NCI-H1436 treated with DMSO at 0.1 percent for 48 hours (cell line): ENCODE results near the gene NTPCR.

ENCODE experiments used
- DNase-seq: peaks from one replicate; lab custom pipeline; 2025; lab: John Stamatoyannopoulos, UW

The NTPCR gene

DNA sequence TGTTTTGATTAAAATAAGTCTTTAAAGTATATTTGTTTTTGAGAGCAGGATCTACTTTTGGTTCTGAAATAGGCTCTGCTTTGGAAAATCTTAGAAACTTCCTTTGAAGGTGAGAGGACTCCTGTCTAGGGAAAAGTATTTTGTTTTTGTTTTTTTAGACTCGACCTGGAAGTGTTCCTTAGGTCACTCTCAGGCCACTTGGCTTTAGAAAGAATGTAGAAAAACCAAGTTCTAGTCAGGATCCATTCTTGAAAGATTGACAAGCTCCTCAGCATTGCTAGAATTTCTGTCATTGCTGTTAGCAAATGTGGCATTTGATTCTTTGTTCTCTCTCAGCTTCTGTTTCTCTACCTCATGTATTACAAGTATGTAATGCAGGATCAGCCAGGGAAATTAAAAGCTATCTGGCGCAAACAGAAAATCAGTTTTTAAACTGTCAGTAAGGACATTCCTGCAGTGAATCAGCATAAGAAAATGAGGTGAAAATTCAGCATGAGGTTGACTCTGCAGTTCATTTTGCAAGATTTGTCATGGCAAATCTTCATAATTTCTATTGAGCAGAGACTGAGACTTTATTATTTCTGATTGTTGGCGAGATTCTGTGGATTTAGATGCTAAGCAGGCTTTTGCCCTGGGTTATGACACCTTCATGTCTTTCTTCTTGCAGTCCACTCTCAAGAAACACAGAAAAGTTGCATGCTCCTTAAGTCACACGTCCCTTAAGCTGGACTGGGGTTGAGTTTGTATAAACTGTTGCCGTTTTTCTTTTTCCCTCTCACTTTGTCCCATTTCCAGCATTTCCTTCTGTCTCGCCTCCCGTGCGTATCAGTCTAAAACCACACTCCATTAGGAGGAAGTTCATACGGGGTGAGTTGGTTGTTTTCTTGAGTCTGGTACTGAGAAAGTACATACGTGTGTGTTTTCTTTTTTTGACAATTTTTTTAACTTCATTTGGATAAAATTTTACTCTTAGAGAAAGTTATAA, 12.6 kb downstream of the NTPCR start:
- DNase-seq: no peak

DNA sequence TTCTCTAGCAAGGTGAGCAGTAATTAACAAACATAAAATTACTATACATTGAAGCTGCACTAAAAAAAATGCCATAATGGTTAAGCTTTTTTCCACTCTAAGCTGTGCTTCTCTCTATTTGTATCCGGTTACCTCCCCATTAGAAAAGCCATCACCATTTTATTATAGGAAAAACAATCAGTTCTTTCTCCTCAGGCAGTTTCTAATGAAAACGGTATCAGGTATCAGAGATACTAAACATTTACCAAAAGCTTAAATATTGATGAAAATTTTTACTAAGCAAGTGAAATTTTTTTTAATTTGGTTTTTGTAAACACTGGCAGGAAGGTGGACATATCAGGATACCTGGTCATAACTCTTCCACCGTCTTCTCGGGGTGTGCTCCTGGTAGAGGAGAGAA, 14.2 kb downstream of the NTPCR start:
- no peak for DNase-seq

GRCh38 chr1:232965124-232965911, 14.9 kb downstream of the NTPCR start:
- DNase-seq: no peak

GRCh38 chr1:232965912-232966217, 15.5 kb downstream of the NTPCR start:
- no peak for DNase-seq

GRCh38 chr1:232966663-232967062, 16.3 kb downstream of the NTPCR start:
- DNase-seq: no peak

- no peak for DNase-seq
Measured at GRCh38 chr1:232968391-232968790, 18.0 kb downstream of the NTPCR start.

- DNase-seq: no peak
Measured at GRCh38 chr1:232968965-232969364, 18.6 kb downstream of the NTPCR start.

GRCh38 chr1:232969799-232970198, 19.4 kb downstream of the NTPCR start:
- no peak for DNase-seq

GRCh38 chr1:232970508-232970907, 20.1 kb downstream of the NTPCR start:
- no peak for DNase-seq

- DNase-seq: no peak
Measured at GRCh38 chr1:232973652-232974611, 23.5 kb downstream of the NTPCR start.

GRCh38 chr1:232974971-232975370, 24.6 kb downstream of the NTPCR start:
- DNase-seq: no peak

- no peak for DNase-seq
Measured at GRCh38 chr1:232978091-232978634, 27.8 kb downstream of the NTPCR start.

DNA sequence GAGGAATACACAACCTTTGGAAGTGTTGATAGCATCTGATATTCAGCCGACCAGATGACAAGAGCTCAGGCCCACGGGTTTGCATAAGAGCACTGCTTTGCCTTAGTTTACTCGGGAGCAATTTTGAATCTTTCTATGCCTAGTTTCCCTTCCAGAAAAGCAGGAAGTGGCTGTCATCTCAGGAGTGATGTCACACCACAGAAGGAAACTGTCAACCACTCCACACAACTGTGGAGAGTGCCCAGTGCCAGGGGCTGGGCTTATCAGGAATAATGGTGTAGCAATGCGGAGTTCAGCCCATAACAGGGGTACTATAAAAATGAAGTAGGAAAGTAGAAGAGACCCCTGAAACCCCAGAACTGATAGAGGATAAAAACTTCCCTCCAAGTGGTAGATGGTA, 28.4 kb downstream of the NTPCR start:
- DNase-seq: no peak

DNA sequence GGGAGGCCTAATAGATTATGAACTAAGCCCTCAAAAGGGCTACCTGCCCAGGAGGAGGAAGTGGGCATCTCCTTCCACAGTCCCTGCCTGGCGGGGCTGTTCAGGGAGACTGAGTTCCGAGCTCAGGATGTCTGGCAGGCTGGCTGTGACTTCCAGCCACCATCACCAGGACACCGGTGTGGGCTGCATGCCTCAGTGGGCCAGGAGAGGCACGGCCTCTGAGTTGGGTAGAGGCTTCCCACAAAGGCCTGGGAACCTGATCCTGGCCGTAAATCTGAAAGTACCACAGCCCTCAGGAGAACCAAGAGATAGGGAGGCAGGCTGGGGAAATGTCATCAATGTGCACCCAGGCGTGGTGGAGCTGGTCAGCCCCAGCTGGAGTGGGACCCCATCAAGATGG, 29.1 kb downstream of the NTPCR start:
- no peak for DNase-seq

DNA sequence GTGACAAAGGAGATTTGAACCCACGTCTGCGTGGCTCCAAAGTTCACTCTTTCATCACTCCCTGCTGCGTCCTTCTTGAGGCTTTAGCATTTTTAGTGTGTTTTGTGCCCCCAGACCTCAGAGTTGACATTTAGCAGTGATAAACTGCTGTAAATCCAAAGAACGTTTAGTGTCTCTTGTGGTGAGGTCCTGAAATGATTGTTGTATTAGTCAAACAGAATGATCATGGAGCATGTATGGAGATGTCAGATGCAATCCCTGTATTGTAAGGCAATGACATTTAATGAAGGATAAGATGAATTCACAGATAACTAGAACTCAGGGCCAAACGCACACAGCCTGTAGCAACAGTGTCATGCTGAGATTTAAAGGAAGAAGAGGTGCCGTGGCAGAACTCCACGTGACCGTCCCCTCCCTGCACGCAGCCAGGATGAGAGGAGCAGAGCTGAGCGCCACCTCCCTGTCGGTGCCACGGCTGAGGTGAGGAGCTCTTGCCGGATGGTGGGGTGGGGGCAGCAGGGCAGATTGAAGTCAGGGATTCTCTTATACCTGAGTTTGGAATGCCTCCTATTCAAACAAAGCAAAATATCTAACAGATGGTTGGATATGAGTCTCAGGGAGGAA, 30.1 kb downstream of the NTPCR start:
- no peak for DNase-seq

- no peak for DNase-seq
Measured at GRCh38 chr1:232980986-232981560, 30.7 kb downstream of the NTPCR start.

GRCh38 chr1:232982238-232982944, 32.0 kb downstream of the NTPCR start:
- no peak for DNase-seq

DNA sequence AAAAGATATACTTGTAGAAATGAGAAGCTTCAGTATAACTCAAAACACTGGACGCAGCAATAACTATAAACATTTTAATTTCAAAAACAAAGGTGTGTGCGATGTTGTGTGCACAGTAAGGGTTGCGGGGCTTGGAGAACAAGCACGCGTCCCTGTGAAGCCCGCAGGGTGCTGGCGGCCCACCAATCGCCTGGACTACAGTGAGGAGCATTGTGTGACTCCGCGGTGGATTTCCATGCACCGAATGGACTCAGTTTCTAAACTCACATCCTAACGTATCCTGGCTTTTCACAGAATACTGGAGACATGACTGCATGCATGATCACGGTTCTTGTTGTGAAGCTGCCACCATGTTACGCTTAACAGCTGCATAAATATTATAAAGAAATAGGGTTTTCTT, 33.0 kb downstream of the NTPCR start:
- no peak for DNase-seq

DNA sequence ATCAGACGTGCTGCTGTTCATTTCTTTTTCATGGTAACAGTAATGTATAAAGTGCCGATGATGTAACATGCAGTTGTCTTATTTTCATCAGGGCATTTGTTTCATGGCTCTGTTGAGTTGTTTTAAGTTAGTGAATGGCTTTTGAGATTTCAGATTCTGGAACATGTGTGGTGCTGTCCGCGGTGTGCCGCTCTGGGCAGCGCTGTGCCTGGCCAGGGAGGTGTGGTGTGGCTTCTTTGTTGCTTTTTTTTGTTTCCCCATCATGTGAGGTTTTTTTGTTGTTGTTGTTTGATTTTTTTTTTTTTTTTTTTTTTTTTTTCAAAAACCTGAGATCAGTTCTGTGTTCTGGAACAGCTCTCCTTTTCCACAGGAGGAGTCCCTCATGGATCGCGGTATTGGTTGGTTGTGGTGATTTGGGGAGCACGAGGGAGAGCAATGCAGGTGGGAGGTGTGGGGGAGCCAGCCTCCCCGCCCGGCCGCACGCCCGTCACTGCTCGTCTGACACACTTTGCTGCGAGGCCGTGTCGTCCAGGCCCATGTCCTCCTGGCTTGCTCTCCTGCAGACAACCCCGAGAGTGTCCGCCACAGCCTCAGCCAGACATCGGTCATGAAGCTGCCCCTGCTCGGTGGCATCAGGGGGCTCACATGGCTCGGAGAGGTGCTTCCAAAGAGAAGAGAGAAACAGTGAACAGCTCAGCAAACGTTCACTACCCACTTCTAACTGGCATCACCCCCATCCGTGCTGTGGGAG, 33.6 kb downstream of the NTPCR start:
- DNase-seq: no peak
